NCI-H2081 treated with DMSO at 0.1 percent for 48 hours (cell line): ENCODE results near the gene MAML3.

Experiments
- DNase-seq: peaks from one replicate; lab custom pipeline; 2025; lab: John Stamatoyannopoulos, UW

MAML3 gene

DNA sequence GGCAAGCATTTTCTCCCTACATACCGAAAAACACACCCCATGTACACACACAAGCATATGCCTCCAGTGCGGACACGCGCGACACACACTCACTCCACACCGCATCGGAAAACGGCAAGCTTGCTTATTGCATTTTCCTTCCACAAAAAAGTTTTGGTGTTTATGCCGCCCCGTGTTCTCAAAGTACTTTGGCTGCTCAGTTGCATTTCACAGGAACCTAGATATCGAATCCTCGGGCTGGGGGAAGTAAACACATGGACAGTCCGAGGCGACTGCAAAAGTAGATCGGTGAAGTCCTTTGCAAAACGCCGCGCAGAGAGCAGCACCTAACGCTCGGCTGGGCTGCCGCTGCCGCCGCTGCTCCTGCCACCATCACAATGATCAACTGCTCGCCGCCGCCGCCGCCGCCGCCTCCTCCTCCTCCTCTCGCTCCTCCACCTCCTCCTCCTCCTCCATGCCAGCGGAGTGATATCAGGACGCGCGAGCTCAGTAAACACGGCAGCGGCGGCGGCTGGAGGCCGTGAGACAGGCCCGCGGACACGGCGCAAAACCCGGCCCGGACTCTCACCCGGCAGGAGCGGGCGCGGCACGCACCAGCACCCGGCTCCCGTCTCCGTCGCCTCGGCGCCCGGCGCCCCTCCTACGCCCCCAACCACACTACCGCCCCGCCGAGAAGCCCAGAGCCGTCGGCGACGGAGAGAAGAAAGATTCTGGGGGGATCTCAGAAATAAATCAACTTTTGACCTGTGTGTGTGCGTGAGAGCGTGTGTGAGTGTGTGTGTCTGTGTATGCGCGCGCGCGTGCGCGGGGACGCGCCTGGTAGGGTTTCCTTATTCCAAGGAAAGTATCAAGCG lies at the start of gene MAML3:
TSS of gene MAML3 (minus strand) at position 467 of the 854 bp plus-strand sequence. CDS start 857 bp downstream, outside the sequence.
- peak; percentile 61 for DNase-seq

DNA sequence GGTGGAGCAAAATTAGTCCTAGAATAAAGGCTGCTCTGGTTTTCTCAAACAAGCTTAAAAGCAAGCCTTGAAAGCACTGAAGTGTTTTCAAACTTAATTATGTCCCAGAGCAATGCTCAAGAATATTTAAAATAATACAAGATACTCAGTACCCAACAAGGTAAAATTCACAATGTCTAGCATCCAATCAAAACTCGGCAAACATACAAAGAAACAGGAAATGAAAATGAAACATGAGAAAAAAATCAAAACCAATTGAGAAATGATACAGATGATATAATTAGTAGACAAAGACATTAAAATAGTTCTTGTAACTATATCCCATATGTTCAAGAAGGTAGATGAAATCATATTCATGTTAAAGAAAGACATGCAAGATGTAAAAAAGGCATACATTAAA lies 45.0 kb upstream of the MAML3 start:
- DNase-seq = no peak

DNA sequence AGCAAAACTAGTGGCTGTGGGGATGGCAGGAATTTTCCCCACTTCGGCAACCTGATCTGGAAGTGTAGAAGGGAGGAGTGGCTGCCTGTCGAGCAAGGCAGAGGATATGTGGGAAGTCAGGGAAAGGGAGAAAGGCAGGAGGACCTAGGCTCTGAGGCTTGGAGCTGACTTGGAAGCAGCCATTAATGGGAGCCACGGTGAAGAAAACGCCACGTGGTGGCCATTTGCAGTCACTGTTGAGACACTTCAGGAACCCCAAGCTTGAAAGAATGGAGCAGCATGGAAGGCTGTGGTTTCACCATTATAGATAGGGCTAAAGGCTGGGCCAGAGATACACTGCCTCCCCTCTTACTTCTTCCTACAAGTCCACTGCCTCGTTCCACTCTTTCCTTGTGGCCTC lies 41.8 kb upstream of the MAML3 start:
- no peak for DNase-seq

DNA sequence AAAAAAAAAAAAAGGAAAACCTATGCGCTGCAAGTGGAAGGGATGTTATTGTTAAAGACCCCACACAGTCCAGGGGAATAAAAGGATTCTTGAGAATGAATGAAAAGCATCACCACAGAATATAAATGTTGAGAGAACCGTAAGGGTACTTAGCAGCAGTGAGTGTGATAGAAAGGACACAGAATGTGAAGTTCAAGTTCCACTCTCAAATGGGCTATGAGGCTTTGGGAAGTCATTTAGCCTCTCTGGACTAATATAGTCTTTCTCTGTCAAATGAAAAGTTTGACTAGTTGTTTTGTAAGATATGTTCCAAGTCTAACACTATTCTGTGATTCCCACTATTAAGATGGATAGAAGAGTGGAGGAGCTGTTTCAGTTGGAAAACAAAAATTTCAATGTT lies 35.8 kb upstream of the MAML3 start:
- DNase-seq = no peak

DNA sequence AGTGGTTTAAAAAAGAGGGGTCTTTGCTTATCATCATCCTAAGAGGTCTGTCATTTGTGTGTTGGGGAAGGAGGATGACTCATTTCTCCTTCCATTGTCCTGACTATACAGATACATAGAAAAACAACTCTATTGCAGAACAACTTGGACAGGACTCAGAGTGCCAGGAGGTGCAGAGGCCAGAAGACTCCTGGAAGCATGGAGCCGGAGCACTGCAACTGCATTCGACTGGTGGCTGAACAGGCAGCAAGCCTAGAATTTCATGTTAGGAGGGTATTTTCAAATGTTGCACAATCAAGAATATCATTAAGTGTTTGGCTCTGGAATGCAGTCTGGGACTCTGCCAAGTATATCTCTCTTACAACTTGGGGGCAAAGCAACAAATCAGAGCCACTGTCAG lies 35.0 kb upstream of the MAML3 start:
- DNase-seq = no peak

DNA sequence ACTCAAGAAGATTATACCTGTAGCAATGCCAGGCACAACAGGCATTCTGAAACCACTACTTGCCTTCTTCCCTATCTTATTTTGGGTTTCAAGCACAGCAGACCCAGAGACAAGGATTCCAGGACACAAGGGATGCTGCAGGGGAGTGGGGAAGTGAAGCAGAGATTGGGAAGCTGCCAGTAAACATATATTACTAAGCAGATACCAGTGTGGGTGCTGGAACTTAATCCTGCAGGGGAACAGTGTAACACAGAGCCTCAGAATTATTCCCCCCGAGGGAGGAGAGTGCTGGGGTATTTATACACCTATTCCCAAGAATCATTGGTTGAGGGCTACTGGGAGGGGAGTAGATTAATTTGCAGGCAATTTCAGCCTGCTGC lies 33.3 kb upstream of the MAML3 start:
- no peak for DNase-seq

DNA sequence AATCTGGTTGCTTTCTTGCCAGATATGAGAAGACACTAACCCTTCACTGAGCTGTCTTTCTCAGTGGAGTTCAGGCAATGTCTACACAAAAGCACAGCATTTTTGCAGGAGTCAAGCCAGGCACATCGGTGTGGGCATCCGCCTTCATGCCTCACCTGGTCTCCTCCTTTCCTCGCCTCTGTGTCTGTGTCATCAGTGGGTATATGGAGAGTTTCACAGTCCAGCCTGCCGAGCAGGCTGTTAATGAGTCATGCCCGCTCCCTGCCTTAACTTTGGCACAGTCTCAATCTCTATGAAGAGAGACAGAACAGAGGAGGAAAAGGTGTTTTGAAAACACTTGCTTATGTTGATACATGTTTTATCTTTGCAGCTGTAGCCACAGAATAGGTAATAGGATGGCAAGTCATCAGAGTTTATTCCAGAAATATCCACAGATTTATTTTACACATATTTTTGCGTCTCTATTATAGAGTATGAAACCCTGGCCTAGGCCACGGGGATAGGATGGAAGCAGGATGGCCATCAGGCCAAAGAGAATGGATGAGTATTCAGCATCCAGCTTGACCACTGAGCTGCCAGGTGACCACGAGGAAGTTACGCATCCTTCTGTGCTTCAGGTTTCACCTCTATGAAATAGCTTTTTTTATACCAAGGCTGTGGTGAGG lies 32.8 kb upstream of the MAML3 start:
- DNase-seq = no peak

DNA sequence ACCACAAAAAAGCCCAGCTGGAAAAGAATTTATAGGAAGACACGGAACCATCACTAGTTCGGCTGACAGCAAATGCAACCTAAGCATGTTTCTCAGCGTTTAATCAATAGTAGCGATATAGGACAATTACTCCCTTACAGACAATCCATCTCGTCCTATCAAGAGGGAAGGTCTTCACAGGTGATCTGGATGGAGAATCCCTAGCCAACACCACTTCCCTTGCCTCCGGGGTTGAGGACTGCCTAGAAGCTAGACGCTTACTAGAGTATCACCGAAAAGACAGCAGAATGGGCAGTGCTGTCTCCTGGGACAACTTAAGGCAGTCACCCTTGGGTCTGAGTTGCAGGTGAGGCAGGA lies 32.1 kb upstream of the MAML3 start:
- no peak for DNase-seq

DNA sequence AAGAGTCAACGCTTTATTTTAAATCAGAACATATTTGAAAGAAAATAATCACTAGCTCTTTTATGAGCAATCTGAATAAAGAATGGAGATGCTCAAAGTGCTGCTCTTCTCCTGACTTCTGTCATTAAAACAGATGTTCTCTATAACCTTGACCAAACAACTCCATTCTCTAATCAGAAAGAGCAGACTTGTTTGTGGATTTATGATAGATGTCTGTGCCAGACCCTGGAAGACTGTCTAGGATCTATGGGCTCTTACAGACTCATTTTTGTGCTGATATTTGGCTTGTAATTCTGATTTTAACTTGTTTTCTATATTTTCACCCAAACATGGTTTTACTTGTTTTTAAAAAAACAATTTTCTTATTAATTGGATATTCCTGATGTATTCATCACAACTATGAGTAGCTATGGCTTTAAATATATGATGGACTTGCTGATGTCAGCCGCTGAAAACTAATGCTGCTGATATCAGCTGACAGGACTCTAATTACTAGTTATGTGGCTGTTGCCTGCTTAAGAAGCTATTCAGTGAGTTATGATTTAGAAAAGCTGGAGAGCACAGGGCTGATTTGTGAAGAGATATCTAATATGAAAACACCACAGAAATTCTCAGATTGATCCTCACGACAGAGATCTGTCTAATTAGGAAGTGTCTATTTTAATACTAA lies 31.6 kb upstream of the MAML3 start:
- no peak for DNase-seq

DNA sequence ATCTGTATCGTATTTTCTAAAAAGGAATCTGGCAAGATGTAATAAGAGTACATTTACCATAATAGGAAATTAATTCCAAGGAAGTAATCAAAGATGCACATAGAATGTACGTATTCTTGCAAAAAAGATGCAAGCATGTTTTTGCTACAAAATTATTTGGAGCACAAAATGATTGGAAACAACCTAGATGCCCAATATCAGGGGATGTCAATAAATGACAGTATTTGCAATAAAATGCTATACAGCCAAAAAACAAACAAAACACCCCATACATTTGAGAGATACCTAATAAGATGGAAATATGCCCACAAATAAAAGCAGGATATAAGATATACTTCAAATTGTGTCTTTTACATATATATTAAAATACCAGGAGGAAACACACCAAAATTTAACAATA lies 29.3 kb upstream of the MAML3 start:
- no peak for DNase-seq

DNA sequence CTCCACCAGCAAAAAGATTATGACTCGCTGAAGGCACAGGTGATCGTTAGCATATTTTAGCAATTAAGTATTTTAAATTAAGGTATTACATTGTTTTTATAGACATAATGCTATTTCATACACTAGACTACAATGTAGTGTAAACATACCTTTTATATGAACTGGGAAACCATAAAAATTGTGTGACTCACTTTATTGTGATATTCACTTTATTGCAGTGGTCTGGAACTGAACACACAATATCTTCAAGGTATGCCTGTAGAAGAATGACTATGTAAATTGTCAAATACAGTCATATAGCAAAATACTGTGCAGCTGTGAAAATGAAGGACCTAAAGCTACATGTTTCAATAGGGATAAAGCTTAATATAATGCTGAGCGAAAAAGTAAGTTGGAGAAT lies 26.6 kb upstream of the MAML3 start:
- DNase-seq = no peak

DNA sequence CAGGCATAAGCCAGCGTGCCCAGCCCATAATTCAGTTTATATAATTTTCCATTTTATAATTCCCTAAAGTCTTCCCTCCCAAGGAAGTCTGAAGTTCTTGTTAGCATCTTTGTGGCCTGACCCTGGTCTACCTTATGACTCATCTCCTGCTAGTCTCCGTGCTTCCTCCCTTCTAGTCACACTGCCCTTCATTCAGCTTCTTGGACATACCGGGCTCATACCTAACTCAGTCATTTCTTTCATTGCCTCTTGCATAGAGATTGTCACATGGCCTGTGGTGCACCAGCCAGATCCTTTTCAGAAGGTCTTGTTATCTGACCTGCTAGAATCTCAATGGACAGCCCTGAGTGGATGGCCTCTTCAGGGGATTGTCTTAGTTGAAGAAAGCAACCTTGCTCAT lies 22.8 kb upstream of the MAML3 start:
- no peak for DNase-seq

DNA sequence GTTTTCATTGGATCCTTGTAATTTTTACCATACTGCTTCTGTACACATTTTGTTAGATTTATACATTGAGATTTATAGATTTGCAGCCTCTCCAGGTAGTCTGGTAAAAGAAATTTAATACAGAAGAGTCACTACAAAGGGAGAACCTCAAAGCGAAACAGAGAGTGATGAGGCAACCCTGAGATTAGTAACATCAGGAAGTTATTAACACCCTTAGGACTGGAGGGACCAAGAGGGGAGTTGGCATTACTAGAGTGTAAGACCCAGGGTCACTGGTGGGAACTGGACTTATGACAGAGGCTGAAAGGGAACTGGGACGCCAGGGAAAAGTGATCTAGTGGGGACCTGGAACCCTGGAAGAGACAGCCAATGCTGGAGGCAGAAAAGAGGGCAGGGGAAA lies 20.6 kb upstream of the MAML3 start:
- no peak for DNase-seq

DNA sequence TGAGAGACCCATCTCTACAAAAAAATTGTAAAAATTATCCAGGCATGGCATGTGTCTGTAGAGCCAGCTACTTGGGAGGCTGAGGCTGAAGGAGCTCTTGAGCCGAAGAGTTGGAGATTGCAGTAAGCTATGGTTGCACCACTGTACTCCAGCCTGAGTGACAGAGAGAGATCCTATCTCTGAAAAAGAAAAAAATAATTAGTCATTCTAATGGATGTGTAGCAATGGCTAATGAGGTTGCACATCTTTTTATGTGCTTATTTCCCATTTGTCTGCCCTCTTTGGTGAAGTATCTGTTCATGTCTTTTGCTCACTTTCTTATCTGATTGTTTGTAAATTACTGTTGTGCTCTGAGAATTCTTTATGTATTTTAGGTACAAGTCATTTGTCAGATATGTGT lies 19.0 kb upstream of the MAML3 start:
- DNase-seq = no peak

DNA sequence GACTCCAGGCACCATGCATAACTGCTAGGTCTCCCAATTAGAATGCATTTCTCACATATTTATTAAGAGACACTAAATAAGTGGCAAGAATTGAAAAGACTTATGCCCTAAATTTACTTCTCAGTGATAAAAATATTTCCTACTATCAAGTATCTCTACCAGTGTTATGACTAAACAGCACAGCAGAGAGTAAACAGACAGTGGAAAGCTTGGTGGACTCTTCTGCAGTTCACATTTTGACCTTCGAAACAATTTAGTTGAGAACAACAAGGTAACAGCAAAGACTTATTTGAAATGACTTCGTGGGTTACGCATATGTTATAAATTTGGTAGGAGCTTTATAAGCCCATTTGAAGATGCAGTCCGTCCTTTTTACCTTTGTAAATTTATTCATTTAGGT lies 16.3 kb upstream of the MAML3 start:
- no peak for DNase-seq

DNA sequence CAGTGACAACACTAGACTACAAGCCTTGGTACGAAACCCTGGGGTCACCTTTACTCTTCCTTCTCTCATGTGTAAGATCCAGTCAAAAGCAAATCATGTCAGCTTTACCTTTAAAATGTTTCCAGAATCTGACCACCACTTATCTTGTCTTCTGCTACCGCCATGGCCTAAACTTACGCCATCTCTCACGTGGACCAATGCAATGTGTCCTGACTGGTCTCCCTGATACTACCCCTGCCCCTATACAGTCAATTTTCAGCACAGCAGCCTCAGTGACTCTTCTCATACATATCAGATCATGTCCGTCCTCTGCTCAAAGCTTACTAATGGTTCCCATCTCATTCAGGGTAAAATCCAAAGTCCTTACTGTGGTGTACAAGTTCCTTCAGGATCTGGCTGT lies 15.0 kb upstream of the MAML3 start:
- DNase-seq = no peak

DNA sequence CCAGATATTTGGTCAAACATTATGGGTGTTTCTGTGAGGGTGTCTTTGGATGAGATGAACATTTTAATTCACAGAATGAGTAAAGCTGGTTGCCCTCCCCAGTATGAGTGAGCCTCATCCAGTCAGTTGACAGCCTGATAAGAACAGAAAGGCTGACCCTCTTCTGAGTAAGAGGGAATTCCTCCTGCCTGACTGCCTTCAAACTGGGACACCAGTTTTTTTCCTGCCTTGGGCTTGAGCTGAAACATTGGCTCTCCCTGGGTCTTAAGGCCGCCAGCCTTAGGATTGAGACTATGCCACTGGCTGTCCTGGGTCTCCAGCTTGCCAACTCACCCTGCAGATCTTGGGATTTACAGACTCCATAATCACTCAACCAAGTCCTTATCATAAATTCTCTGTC lies 14.5 kb upstream of the MAML3 start:
- DNase-seq = no peak

DNA sequence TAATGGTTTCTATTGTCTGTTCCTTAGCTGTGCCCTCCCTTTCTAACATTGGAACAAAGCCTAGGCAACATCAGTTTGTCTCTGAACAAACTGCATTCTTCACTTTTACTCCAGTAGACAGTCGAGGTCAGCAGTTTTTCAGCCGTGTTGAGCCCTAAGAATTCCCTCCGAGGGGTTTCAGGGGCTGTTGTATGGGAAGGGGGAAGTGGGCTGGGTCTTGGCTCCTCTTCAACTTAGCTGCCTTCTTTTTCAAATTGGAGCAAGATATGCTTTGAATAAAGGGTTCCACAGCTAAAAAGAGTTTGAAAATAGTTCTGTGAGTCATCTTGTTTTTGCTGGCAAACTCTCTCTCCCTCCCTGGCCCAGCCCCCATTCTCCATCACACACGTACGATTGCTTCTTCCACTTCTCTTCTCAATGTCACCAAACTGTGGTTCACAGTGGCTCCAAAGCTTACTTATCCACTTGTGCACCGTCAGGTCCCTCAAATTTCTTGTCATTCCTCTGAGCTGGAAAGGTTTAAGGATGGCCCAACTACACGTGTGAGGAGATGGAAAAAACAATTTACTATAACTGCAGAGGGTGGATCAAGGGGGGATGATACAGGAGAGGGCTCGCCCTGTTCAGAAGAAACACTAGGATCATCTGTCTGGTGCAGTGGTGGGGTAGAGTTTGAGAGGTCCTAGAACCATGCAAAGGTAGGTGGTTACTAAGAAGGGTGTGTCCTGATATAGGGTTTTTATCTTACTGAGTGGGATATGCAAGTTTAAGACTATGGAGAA lies 9.2 kb upstream of the MAML3 start:
- no peak for DNase-seq

DNA sequence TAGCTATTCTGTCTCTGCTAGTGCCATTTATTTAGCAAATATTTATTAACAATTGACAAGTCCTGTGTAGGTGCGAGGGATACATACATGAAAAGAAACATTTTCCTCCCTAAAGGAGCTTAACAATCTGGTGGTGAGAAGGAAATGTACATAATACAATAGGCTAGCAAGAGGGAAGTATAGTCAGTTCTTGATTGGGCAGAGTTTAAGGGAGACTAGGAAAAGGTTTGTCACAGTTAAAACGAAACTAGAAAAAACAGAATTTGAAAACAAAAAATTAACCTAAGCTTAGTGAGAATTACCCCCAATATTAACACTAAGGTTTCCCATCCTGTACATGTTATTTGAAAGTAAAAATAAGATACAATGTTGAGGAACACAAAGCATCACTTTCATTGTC lies 8.6 kb upstream of the MAML3 start:
- DNase-seq = no peak

DNA sequence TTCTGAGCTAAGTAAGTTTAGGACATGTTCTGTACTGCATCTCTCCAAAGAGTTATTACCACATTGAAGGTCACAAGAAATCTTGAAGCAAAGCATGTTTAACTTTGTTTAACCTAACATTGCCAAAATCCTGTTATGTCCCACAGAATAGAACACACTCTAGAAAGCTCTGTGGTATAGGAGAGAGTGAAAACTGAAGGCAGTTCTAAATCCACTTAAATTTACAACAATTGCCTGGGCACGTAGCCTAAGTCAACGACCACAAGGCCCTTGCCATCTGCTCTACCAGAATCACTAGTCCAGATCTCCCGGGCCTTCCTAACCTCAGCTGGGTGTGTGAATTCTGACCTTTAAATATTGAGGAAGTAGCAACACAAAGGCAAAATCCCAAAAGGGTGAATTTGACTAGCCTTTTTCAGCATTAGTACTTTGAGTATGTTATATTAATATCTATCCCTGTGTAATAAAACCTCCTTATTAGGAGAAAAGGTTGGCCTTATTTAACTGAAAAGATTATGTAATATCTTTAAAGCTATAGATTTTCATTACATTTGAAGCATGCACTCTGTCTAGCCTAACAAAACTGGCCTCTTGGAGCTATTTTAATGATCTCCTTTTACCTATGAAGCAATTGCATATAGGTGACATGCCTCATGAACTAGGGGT lies 4.5 kb upstream of the MAML3 start:
- DNase-seq = peak; percentile 71

DNA sequence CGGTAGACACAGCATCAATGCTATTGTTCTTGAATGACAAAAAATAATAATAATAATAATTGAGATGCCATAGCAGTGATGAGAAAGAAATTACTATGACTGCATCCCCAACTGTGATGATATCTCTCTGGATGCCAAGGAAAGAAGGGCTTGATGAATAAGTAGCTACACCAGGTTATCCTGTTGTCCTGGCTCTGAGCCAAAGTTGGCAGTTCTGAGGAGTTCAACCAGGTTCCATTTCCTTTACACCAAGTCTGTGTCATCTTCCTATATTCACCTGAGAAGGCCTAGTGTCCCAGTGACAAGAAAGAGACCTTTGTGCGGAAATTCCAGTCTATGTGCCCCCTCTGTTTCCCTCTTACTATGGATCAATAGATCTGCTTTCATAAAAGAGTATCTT lies 3.4 kb upstream of the MAML3 start:
- DNase-seq = no peak
